ENCODE measurements around the gene DNAH11. TPM values are rescaled to one million over a fixed set of nuclear protein-coding genes. Genes with fewer than 3 reads are reported as not detected.

DNAH11 gene
- total and polyA plus RNA-seq, 2 of the 4 experiments (the other 2 are of a cell fraction) = not detected

DNA sequence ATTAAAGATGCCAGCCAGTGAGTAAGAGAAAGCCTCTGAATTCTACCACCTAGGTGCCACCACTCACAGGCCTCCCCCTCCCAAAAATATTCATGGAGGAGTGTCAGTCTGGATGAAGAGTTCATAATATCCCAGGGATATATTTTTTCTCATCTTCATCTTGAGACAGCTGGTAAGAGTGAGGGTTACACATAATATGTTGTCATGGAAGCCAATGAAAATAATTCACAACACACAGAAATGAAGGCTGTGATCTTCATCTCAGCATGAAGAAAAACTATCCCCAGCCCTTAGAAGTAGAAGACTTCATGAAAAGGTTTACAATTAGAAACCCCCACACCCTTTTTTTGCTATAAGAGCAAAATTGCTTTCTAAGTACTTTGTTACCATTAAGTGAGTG is 175.6 kb downstream of the DNAH11 start:
- Histone ChIP-seq H2BK5ac (ENCODE audit: low read depth, low read length, poor library complexity, severe bottlenecking) (no peak overlapping the region), H3K14ac (replicated peaks; ENCODE audit: low read depth, low read length) (no peak overlapping the region), H3K9ac (ENCODE audit: low read depth, low read length) (no peak overlapping the region), H3K4me3 (ENCODE audit: insufficient read depth, low read depth, low read length) (no peak overlapping the region), H2BK120ac (ENCODE audit: low read depth, low read length) (no peak overlapping the region), H3K9me1 (ENCODE audit: insufficient read depth, low read length) (no peaks in the 10 kb centered on the region), H3K4me2 (ENCODE audit: low read depth, low read length) (no peak overlapping the region), H3K56ac (ENCODE audit: extremely low read depth, insufficient read depth, low read length) (no peak overlapping the region), H4K8ac (ENCODE audit: low read depth in 2 of 2, low read length in 2 of 2) (no peak overlapping the region), H3K4me1 (ENCODE audit: control insufficient read depth, insufficient read depth, low read length) (no peaks in the 10 kb centered on the region), H2AFZ (replicated peaks; ENCODE audit: low read length, poor library complexity) (no peak overlapping the region), H3K27ac (ENCODE audit: insufficient read depth, low read length) (no peak overlapping the region), H3K9me3 (ENCODE audit: control insufficient read depth, insufficient read depth, low read length) (peaks cover 9% of the 10 kb centered on the region), H3K27me3 (ENCODE audit: control insufficient read depth, insufficient read depth, low read length) (no peaks in the 10 kb centered on the region), H4K5ac (ENCODE audit: low read depth, low read length) (no peak overlapping the region), H2AK9ac (replicated peaks; ENCODE audit: low read depth, low read length, poor library complexity) (no peak overlapping the region), H3K23ac (ENCODE audit: low read depth, low read length) (no peak overlapping the region), H3K79me1 (ENCODE audit: low read depth in 1 of 2, low read length in 2 of 2) (no peaks in the 10 kb centered on the region), H2BK15ac (ENCODE audit: low read depth, low read length) (no peak overlapping the region), H3K36me3 (ENCODE audit: control insufficient read depth, insufficient read depth, low read length) (no peaks in the 10 kb centered on the region), H4K91ac (ENCODE audit: insufficient read depth, low read depth, low read length) (no peak overlapping the region), H3K4ac (ENCODE audit: low read depth, low read length) (no peak overlapping the region), H2AK5ac (ENCODE audit: low read depth, low read length) (no peak overlapping the region), H2BK20ac (ENCODE audit: low read depth, low read length) (no peak overlapping the region), H4K20me1 (ENCODE audit: insufficient read depth, low read length) (no peaks in the 10 kb centered on the region), H3K18ac (ENCODE audit: low read depth, low read length) (no peak overlapping the region)
- intact Hi-C loops (cut with micrococcal nuclease) = no loop called here
- no peak for TF ChIP-seq MAZ (IDR thresholded peaks at IDR 0.05; ENCODE audit: borderline replicate concordance, low read depth, low read length)
- TF ChIP-seq NFE2L2 (IDR thresholded peaks at IDR 0.05; ENCODE audit: low read depth, low read length) = no peak
- no peak for TF ChIP-seq CEBPB (IDR thresholded peaks at IDR 0.05; ENCODE audit: low read depth, low read length)
- no peak for TF ChIP-seq MXI1 (IDR thresholded peaks at IDR 0.05; ENCODE audit: borderline replicate concordance, low read depth, low read length)
- TF ChIP-seq RFX5 (IDR thresholded peaks at IDR 0.05; ENCODE audit: low read depth, low read length) = no peak
- no peak for TF ChIP-seq CHD1 (IDR thresholded peaks at IDR 0.05; ENCODE audit: low read depth, low read length)
- no peak for TF ChIP-seq BHLHE40 (IDR thresholded peaks at IDR 0.05; ENCODE audit: low read depth, low read length)
- TF ChIP-seq POLR2A (IDR thresholded peaks at IDR 0.05; ENCODE audit: low read depth, low read length) = no peak
- TF ChIP-seq SMC3 (IDR thresholded peaks at IDR 0.05; ENCODE audit: low read depth, low read length) = no peak
- no peak for TF ChIP-seq MAFK (IDR thresholded peaks at IDR 0.05; ENCODE audit: low read depth, low read length)
- TF ChIP-seq, protein P1, sequence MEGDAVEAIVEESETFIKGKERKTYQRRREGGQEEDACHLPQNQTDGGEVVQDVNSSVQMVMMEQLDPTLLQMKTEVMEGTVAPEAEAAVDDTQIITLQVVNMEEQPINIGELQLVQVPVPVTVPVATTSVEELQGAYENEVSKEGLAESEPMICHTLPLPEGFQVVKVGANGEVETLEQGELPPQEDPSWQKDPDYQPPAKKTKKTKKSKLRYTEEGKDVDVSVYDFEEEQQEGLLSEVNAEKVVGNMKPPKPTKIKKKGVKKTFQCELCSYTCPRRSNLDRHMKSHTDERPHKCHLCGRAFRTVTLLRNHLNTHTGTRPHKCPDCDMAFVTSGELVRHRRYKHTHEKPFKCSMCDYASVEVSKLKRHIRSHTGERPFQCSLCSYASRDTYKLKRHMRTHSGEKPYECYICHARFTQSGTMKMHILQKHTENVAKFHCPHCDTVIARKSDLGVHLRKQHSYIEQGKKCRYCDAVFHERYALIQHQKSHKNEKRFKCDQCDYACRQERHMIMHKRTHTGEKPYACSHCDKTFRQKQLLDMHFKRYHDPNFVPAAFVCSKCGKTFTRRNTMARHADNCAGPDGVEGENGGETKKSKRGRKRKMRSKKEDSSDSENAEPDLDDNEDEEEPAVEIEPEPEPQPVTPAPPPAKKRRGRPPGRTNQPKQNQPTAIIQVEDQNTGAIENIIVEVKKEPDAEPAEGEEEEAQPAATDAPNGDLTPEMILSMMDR (conservative IDR thresholded peaks at IDR 0.05; ENCODE audit: low read depth, low read length) = no peak
- CTCF ChIA-PET = interaction anchor here (0.5 kb wide), 1 partner anchor 275 kb away, joined by 3 read pairs; no protein-coding TSS in a partner anchor
- POLR2A ChIA-PET (ENCODE audit: unreplicated experiment) = no interaction called here
- no TSS peak for BruUV-seq (replicated peaks)
- dilution Hi-C loops (cut with HindIII; ENCODE audit: low sequenced_read_pairs, unreplicated experiment) = no loop called here
- in situ Hi-C loops (cut with MboI; ENCODE audit: low sequenced_read_pairs) = no loop called here
- DNase-seq (no peak), ATAC-seq (ENCODE audit: low read depth) (no peak)

Data from IMR-90 (cell line).